ENCODE results near the gene LPCAT1. TPM values are rescaled to one million over a fixed set of nuclear protein-coding genes. Genes with fewer than 3 reads are reported as not detected.

LPCAT1 gene
- total RNA-seq, 1 donor from 2014 or later, result 41.9 TPM

GRCh38 chr5:1444361-1445189 lies 79.2 kb downstream of the LPCAT1 start:
- FAIRE-seq, result no peak
- Histone ChIP-seq H3K4me1 (ENCODE audit: insufficient read depth, low read length) (no peaks in the 10 kb centered on the region), H3K36me3 (ENCODE audit: insufficient read depth, low read length) (no peaks in the 10 kb centered on the region), H4K20me1 (ENCODE audit: insufficient read depth, low read length) (no peaks in the 10 kb centered on the region), H3K79me2 (ENCODE audit: insufficient read depth, low read length) (no peaks in the 10 kb centered on the region), H3K27me3 (ENCODE audit: insufficient read depth, low read length) (peaks cover 45% of the 10 kb centered on the region), H2AFZ (ENCODE audit: low read depth, low read length) (no peak overlapping the region), H3K27ac (ENCODE audit: low read depth, low read length) (no peak overlapping the region), H3K4me3 (ENCODE audit: insufficient read depth, low read depth, low read length) (no peak overlapping the region), H3K4me2 (ENCODE audit: low read length) (no peak overlapping the region), H3K9me3 (ENCODE audit: insufficient read depth, low read depth, low read length) (no peaks in the 10 kb centered on the region), H3K9ac (ENCODE audit: low read length) (no peak overlapping the region)
- no peak overlapping the region for H3K4me3 Mint-ChIP-seq (ENCODE audit: unreplicated experiment)
- peaks cover 21% of the 10 kb centered on the region for H3K9me3 Mint-ChIP-seq (ENCODE audit: unreplicated experiment)
- peaks cover 68% of the 10 kb centered on the region for H3K27me3 Mint-ChIP-seq (ENCODE audit: low read depth, unreplicated experiment)
- TF ChIP-seq CTCF (IDR thresholded peaks at IDR 0.05; ENCODE audit: insufficient read depth, low read depth, low read length) (no peak), EZH2 (IDR thresholded peaks at IDR 0.05; ENCODE audit: insufficient read depth, low read length) (peak; percentile 96)
- H3K4me1 Mint-ChIP-seq (ENCODE audit: low read depth, unreplicated experiment), result no peaks in the 10 kb centered on the region
- peaks cover 5% of the 10 kb centered on the region for H3K36me3 Mint-ChIP-seq (ENCODE audit: low read depth, unreplicated experiment)
- no peak overlapping the region for H3K27ac Mint-ChIP-seq (ENCODE audit: unreplicated experiment)
- no peak for DNase-seq (ENCODE audit: low read depth)

- Histone ChIP-seq H3K4me2 (ENCODE audit: low read length) (no peak overlapping the region), H2AFZ (ENCODE audit: low read depth, low read length) (no peak overlapping the region), H3K4me1 (ENCODE audit: insufficient read depth, low read length) (no peaks in the 10 kb centered on the region), H3K9ac (ENCODE audit: low read length) (no peak overlapping the region), H4K20me1 (ENCODE audit: insufficient read depth, low read length) (no peaks in the 10 kb centered on the region), H3K79me2 (ENCODE audit: insufficient read depth, low read length) (no peaks in the 10 kb centered on the region), H3K27ac (ENCODE audit: low read depth, low read length) (no peak overlapping the region), H3K36me3 (ENCODE audit: insufficient read depth, low read length) (no peaks in the 10 kb centered on the region), H3K9me3 (ENCODE audit: insufficient read depth, low read depth, low read length) (no peaks in the 10 kb centered on the region), H3K4me3 (ENCODE audit: insufficient read depth, low read depth, low read length) (no peak overlapping the region), H3K27me3 (ENCODE audit: insufficient read depth, low read length) (peaks cover 41% of the 10 kb centered on the region)
- FAIRE-seq (no peak), DNase-seq (ENCODE audit: low read depth) (no peak)
- Mint-ChIP-seq H3K4me3 (ENCODE audit: unreplicated experiment) (no peak overlapping the region), H3K27ac (ENCODE audit: unreplicated experiment) (no peak overlapping the region), H3K36me3 (ENCODE audit: low read depth, unreplicated experiment) (peaks cover 5% of the 10 kb centered on the region), H3K9me3 (ENCODE audit: unreplicated experiment) (peaks cover 16% of the 10 kb centered on the region), H3K27me3 (ENCODE audit: low read depth, unreplicated experiment) (peaks cover 67% of the 10 kb centered on the region), H3K4me1 (ENCODE audit: low read depth, unreplicated experiment) (no peaks in the 10 kb centered on the region)
- no peak for TF ChIP-seq EZH2 (IDR thresholded peaks at IDR 0.05; ENCODE audit: insufficient read depth, low read length)
- TF ChIP-seq CTCF (IDR thresholded peaks at IDR 0.05; ENCODE audit: insufficient read depth, low read depth, low read length), result no peak
Observed at GRCh38 chr5:1443991-1444360, 79.8 kb downstream of the LPCAT1 start.

- peaks cover 38% of the 10 kb centered on the region for H3K27me3 ChIP-seq (ENCODE audit: insufficient read depth, low read length)
- H3K27ac ChIP-seq (ENCODE audit: low read depth, low read length), result no peak overlapping the region
- FAIRE-seq (no peak), DNase-seq (ENCODE audit: low read depth) (no peak)
- no peaks in the 10 kb centered on the region for H3K36me3 ChIP-seq (ENCODE audit: insufficient read depth, low read length)
- H3K9ac ChIP-seq (ENCODE audit: low read length), result no peak overlapping the region
- Mint-ChIP-seq H3K4me3 (ENCODE audit: unreplicated experiment) (no peak overlapping the region), H3K4me1 (ENCODE audit: low read depth, unreplicated experiment) (no peaks in the 10 kb centered on the region), H3K9me3 (ENCODE audit: unreplicated experiment) (peaks cover 16% of the 10 kb centered on the region), H3K36me3 (ENCODE audit: low read depth, unreplicated experiment) (peaks cover 2% of the 10 kb centered on the region), H3K27ac (ENCODE audit: unreplicated experiment) (no peak overlapping the region), H3K27me3 (ENCODE audit: low read depth, unreplicated experiment) (peaks cover 65% of the 10 kb centered on the region)
- H3K79me2 ChIP-seq (ENCODE audit: insufficient read depth, low read length), result no peaks in the 10 kb centered on the region
- H3K4me2 ChIP-seq (ENCODE audit: low read length), result no peak overlapping the region
- H3K4me1 ChIP-seq (ENCODE audit: insufficient read depth, low read length), result no peaks in the 10 kb centered on the region
- H3K4me3 ChIP-seq (ENCODE audit: insufficient read depth, low read depth, low read length), result no peak overlapping the region
- no peaks in the 10 kb centered on the region for H4K20me1 ChIP-seq (ENCODE audit: insufficient read depth, low read length)
- TF ChIP-seq EZH2 (IDR thresholded peaks at IDR 0.05; ENCODE audit: insufficient read depth, low read length) (no peak), CTCF (IDR thresholded peaks at IDR 0.05; ENCODE audit: insufficient read depth, low read depth, low read length) (no peak)
- no peaks in the 10 kb centered on the region for H3K9me3 ChIP-seq (ENCODE audit: insufficient read depth, low read depth, low read length)
- H2AFZ ChIP-seq (ENCODE audit: low read depth, low read length), result no peak overlapping the region
Observed at GRCh38 chr5:1443171-1443570, 80.6 kb downstream of the LPCAT1 start.
